COLO668 (cell line): ENCODE data around the gene NPPA.
A peak's percentile ranks its signal among the peaks of the same experiment; 100 is the strongest.
"Not testable (repeated sequence)": the region's sequence is repeated elsewhere in the genome, so short reads cannot be mapped to it uniquely, and the experiment has no call there.

Source experiments
- DNase-seq: peaks from one replicate; lab custom pipeline; 2025; ENCODE audit not compliant: unreplicated experiment; lab: John Stamatoyannopoulos, UW

NPPA gene

DNA sequence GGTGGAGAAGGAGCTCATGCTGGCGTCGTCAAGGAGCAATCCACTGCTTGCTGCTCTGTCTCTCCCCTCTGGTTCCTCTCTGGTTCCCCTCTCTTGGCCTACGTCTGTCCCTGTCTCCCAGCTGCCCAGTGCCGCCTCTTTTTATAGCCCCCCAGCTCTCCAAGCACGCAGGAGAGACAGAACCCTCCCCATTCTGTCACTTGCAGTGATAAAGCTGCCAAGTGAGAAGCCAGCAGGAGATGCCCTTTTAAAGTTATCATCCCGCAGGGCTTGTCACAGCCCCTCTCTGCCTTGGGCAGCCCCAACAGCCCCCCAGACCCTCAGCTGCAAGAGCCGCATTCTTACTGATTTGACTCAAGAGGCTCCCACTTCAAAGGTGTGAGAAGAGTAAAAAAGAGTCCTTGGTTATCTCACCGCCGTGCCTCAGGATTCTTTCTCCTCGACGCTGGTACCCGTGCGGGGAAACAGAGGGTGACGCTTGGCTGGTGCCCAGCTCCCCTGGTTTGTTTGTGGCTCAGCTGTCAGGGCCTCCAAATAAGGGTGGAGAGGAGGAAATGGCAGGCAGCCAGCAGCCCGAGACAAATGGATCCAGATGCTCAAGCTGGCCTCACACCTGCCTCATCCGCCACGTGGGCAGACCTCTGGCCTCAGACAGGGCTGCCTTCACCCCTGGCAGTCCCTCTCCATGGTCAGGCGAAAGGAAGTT lies at the start of gene NPPA:
Gene NPPA, minus strand, starts transcription at position 117 of the 706 bp plus-strand sequence. Its CDS starts 99 bp downstream, at position 18.
- DNase-seq: peak; percentile 98

DNA sequence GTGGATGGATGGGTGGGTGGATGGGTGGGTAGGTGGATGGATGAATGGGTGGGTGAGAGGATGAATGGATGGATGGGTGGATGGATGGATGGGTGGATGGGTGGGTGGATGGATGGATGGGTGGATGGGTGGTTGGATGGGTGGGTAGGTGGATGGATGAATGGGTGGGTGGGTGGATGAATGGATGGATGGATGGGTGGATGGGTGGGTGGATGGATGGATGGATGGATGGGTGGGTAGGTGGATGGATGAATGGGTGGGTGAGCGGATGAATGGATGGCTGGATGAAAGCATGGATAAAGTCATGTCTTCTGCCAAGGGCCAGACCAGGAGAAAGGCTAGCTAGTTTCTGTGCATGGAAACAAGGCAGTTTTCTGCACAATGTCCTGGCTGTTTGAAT lies 46.9 kb upstream of the NPPA start:
- DNase-seq: not testable (repeated sequence)

DNA sequence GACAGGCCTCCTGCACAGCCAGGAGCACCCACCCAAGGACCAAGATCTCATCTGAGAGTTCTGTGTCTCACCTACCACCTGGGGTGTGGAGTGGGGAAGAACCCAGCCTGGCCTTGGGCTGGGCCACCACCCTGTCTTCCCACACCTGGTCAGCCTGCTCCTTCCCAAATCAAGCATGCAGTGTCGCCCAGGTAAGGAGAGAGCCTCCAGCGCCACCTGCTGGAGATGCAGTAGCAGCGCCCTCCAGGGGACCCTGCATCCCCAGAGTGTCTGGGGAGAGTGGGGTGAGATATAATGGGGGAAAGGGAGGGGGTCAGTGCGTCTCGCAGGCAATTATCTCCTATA lies 46.3 kb upstream of the NPPA start:
- peak; percentile 87 for DNase-seq

DNA sequence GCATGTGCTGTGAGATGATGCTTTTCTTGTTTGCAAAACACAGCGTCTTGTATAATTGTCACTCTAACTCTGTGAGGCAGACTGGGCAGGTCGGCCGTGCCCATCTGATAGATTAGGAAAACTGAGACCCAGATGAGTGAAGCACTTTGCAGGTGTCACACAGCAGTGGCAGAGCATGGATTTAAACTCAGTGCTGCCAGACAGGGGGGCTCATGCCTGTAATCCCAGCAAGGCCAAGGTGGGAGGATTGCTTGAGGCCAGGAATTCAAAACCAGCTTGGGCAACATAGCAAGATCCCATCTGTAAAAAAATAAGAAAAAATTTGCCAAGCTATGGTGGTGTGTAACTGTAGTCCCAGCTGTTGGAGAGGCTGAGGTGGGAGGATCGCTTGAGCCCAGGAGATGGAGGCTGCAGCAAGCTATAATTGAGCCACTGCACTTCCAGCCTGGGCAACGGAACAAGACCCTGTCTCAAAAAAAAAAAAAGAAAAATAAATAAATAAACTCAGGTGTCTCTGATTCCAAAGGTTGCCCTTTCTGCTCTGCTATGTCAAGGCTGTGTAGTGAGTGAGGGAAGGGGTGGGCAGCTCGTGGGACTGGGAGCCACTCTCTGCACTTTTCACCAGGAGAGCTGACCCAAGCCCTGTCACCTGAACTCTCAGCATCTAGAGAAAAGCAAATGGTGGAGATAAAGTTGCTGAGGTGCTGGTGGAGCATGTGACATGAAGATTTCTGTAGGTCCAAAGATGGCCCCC lies 44.0 kb upstream of the NPPA start:
- no peak for DNase-seq

DNA sequence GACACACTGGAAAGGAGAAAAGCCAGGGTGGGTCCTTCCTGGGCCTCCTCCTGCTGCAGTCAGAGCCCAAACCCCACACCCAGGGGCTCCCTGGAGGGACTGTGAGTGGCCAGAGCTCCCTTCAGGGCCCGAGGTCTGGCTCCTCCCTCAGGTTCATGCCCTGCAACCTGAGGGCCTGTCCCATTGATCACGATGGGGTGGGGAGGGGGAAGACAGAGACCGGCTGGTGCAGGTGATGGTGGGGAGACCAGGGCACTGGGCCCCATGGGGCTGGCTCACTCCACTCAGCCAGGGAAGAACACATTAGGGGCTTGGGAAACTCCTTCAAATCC lies 41.3 kb upstream of the NPPA start:
- no peak for DNase-seq

DNA sequence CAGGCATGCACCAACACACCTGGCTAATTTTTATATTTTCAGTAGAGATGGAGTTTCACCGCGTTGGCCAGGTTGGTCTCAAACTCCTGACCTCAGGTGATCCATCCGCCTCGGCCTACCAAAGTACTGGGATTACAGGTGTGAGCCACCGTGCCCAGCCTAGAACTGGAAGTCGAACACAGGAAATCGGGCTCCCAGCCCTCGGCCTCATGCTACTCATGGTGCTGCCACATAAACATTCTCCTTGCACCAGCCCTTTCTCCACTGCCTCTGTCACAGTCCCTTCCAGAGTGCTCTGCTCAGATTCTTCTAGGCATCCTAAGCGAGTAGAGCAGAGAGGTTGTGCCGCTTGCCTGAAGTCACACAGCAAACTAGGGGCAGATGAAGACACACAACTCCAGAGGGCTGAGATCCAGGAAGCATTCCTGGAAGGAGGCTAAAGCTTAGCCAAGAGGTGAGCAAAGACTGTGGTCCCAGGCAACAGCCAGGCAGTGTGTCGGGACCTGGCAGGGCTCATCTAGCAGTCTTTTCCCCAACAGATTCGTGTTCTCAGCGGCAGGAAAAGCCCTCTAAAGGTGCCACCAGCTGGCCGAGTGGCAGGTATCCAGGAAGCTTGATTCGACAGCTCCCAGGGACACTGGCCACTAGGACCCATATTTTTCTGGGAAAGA lies 40.8 kb upstream of the NPPA start:
- no peak for DNase-seq

DNA sequence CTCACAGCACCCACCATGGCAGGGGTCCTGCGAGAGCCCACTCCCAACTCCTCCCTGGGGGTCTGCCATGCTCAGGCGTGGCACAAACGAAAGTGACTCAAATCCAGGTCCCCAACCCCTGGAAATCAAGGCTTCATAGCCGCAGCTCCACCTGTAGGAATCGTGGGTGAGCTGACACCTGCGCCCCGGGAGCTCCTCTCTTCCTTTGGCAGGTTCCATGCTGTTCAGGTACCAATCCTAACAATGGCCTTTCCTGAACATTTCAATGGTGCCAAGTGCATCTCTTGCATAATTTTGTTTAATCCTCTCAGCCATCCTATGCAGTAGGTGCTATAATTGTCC lies 40.1 kb upstream of the NPPA start:
- no peak for DNase-seq

DNA sequence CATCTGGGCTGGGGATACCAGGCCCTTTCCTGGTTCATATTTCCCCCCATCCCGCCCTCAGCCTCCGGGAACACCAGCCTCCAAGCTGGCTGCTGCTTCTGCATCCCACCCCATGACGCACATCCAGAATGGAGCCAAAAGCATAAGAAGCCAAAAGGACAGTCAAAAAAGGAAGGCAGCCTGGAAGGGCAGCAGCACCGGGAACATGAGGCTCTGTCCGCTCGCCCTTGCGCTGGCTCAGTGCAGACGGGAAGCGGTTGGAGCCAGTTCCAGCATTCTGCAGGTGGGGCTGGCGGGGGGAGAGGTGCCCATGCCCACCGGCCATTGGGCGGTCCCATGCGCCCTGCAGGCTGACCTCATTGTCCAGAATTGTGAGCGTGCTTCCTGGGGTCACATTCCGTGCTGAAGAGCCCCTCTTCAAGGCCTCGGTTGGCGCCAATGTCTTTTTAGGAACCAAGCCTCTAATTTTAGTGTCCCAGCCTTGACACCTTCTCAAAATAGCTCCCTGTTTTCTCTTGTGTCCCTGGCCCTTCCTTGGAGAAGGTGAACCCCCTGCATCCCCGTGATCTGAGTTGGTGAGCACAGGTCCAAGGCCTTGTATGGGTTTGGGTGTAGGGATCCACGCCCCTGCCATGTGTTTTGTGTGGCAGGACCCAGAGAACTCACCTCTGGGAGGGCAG lies 39.5 kb upstream of the NPPA start:
- DNase-seq: no peak

DNA sequence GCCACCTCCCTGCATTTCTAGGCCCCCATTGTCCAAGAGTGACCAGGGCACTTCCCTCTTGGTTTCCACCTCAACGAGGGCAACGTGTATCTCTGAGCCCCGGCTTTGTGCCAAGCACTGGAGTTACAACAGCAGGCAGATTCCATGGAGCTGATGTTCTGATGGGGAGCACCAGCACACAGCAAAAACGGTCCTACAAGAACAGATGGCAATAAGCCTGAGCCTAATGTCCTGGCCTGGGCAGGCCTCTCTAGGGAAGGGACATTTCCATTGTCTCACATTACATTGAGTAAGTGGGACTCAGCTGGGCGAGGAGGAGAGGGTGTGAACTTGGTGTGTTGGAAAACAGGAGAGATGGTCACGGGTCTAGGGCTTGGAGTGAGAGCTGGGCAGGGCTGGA lies 38.3 kb upstream of the NPPA start:
- DNase-seq: no peak

DNA sequence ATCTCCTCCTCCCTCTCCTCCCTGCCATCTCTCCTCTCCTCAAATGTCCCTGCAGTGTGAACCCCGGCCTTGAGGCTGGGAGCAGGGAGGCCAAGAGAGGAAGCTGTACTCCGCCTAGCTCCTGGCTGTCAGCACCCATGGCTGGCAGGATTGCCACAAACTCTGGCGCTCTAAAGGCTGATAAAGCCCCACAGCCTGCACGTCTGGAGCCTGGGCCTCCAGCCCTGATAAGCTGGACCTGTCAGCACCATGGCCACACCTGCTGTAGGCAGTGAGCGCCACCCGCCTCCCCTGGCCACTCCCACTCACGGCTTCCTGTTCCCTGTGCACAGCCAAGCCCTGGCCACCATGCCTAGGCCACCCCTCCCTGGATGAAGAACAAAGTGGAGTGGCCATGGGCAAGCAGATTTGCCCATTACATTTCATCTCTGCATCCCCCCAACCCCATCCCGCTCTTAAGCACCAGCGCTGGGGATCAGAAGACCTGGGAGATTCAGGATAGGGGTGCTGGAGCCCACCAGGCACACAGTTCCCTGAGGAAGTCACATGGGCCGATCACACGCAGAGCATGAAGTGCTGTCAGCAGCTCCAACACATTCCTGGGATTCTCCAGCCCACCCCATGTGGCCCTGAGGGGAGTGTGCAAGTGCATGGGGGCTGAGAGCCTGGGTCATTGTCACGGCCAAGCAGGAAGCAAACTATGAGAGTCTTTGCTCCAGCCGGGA lies 35.4 kb upstream of the NPPA start:
- DNase-seq: peak; percentile 53

DNA sequence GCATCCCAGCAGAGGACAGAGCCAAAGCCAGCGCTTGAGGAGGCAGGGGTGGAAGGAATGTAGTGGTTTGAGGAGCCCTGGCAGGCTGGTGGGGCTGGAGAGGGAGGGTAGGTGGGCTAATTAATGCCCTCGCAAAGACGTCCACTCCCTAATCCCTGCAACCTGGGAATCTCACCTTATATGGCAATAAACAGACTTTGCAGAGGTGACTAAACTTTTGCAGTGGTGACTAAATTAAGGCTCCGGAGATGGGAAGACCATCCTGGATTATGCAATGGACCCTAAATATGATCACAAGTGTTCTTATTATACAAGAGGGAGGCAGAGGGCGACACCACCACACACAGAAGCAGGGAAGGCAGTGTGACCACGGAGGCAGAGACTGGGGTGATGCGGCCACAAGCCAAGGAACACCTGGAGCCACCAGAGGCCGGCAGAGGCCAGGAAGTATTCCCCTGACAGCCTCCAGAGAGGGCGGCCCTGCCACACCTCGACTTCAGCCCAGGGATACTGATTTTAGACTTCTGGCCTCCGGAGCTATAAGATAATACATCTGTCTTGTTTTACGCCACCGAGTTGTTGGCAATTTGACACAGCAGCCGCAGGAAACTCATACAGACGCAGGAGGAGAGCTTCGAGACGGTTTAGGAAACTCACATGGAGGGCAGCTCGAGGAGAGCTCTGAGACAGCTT lies 34.3 kb upstream of the NPPA start:
- no peak for DNase-seq

DNA sequence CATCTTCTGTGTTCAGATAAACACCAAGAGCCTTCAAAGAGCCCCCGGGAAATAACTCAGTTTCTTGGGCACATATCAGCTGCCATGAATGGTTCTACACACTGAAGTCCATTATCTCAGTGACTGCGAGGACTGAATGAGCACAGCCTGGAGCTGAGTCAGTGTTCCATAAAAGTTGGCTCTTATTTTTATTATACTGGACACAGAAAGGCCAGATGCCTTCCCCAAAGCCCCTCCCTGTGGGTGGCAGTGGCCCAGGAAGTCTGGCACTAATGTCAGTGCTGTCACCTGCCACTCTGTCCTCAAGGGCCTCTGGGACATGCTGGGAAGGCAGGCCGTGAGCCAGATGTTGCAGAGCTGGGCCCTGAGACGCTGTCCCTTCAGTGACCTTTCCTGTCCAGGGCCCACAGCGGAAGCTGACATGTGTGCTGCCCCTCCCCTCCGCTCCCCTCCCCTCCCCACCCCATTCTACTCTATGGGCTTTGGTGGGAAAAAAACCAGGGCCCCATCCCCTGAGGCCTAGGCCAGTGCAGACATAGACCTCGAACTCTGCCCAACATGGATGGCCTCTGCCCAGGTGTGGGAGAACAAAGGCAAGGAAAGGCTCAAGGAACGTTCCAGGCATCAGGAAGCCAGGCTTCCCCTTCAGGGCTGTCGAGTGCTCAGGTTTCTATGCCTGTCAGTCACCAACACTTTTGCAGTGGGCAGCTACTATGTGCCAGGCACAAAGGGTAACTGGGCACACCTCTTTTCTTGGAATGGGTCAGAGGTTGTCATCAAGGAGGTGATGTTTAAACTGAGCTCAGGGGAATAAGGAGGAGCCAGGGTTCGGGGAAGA lies 33.5 kb upstream of the NPPA start:
- DNase-seq: no peak

DNA sequence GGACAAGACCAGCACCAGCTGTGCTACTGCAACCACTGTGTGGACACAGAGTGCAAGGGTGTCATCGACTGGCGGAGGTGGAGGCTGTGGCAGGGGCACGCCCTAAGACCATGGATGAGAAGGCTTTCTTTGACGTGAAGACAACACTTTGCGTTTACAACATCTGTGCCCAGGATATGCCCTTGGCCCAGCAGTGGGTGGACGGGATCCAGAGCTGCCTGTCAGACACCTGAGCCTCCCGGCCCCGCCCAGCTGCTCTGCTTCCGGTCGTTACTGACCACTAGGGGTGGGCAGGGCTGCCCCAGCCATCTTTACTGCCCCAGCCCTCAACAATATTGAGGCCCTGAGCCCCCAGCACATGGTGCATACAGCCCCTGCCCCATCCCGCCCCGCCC lies 32.6 kb upstream of the NPPA start:
- DNase-seq: no peak

DNA sequence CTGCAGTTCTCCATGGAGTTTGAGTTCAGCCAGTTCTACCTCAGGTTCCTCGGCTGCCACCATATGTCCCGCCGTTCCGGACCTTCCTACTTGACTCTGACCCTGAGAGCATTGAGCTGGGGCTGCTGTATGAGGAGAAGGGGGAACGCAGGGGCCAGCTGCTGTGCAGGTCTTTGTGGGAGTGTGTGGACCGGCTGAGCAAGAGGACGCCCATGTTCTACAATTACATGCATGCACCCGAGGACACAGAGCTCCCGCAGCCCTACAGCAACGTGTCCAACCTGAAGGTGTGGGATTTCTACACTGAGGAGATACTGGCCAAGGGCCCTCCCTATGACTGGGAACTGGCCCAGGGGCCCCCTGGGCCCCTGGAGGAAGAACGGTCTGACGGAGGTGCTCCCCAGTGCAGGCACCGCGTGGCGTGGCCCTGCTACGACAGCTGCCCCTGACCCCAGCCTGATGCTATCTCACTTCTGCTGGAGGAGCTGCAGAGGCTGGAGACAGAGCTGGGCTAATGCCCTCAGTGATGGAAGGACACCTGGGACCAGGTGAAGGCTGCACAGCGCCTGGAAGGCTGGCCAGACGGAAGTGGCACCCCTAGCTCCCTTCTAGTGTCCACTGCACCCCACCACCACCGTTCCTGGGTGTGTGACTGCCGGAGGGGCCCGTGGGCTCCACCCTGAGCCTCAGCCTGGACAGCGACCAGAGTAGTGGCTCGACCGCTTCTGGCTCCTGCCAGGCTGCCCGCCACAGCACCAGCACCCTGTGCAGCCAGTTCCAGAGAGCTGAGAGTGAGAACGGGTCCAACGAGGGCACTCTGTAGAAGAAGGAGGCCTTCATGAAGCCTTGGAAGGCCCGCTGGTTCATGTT lies 32.0 kb upstream of the NPPA start:
- DNase-seq: no peak

DNA sequence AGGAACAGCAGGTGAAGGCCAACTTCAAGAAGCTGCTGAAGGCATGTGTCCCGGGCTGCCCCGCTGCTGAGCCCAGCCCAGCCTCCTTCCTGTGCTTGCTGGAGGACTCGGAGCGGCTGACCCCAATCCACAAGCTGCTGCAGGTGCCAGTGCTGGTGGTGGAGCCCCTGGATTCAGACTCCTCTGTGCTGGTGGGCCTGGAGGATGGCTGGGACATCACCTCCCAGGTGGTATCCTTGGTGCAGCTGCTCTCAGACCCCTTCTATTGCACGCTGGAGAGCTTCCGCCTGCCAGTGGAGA lies 31.3 kb upstream of the NPPA start:
- DNase-seq: no peak

DNA sequence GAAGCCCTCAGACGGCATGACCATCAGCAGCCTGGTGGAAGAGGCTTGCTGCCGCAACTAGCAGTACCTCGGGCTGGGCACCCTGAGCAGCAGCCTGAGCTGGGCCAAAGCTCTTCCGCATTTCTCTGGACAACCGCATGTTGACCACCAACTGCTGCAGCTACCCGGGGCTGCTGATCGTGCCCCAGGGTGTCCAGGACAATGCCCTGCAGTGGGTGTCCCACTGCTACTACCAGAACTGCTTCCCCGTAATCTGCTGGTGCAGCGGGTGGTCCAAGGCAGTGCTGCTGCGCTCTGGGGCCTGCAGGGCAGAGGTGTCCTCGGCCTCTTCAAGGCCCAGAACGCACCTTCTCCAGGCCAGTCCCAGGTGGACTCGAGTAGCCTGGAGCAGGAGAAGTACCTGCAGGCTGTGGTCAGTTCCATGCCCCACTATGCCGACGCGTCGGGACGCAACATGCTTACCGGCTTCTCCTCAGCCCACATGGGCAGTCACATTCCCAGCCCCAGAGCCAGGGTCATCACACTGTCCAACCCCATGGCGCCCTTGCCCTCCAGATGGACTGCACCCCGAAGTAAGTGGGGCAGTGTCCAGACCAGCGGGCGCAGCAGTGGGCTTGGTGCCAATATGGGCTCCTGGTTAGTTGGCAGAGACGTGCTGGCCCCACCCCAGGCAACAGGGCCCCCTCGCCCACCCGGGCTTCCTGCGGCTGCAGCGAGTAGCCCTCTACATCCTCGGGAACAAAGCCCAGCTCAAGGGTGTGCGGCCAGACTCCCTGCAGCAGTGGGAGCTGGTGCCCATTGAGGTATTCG lies 30.7 kb upstream of the NPPA start:
- DNase-seq: no peak

DNA sequence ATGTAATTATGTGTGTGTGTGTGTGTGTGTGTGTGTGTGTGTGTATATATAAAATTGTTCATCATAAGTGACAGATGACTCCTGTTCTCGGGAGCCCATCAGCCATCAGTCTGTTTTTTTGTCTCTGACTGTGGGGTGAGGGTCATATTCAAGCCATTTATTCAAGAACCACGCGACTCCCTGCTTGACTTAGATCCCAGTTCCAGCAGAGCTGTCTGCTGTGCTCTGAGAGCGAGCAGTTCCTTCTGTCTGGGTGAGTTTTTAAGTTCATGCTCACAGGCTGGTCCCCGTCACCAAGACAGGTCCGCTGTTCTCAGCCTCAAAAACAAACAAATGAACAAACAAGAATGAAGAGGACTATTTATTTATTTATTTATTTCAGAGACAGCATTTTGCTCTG lies 29.5 kb upstream of the NPPA start:
- DNase-seq: no peak

DNA sequence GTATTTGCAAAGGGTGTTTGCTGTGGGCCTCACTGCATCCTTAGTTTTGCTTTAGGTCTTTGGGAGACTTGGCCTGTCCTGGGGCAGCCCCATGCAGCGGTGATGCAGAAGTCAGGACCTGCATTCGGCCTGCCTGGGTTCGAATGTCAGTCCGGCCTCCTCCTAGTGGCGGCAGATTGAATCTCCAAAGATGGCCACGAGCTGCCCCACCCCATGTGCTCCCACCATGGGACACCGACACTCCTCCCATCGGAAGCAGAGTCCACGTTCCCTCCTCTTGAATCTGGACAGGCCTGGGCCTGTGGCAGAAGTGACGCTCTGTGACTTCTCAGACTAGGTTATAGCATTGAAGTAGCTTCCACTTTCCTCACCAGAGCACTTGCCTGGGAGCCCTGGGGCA lies 27.5 kb upstream of the NPPA start:
- DNase-seq: no peak
